ENCODE measurements around the gene APOD. TPM values are rescaled to one million over a fixed set of nuclear protein-coding genes. Genes with fewer than 3 reads are reported as not detected.
"Not testable (repeated sequence)": the region's sequence is repeated elsewhere in the genome, so short reads cannot be mapped to it uniquely, and the experiment has no call there.

The APOD gene
- total and polyA plus RNA-seq, 2 of the 4 experiments (the other 2 are of a cell fraction), result 0.36 TPM; not detected in 1

DNA sequence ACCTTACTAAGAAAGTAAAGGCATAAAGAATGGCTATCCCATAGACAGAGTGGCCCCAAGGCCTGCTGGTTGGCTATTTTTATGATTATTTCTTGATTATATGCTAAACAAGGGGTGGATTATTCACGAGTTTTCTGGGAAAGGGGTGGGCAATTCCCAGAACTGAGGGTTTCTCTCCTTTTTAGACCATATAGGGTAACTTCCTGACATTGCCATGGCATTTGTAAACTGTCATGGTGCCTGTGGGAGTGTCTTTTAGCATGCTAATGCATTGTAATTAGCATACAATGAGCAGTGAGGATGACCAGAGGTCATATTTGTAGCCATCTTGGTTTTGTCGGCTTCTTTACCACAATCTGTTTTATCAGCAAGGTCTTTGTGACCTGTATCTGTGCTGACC lies 18.0 kb upstream of the APOD start:
- H3K9me1 ChIP-seq (ENCODE audit: insufficient read depth, low read length); H3K79me1 ChIP-seq (ENCODE audit: low read depth in 1 of 2, low read length in 2 of 2); H3K4me3 ChIP-seq (ENCODE audit: insufficient read depth, low read depth, low read length); H3K9me3 ChIP-seq (ENCODE audit: control insufficient read depth, insufficient read depth, low read length); H2AFZ ChIP-seq (replicated peaks; ENCODE audit: low read length, poor library complexity); H3K14ac ChIP-seq (replicated peaks; ENCODE audit: low read depth, low read length); H4K8ac ChIP-seq (ENCODE audit: low read depth in 2 of 2, low read length in 2 of 2); H3K27ac ChIP-seq (ENCODE audit: insufficient read depth, low read length); H2AK5ac ChIP-seq (ENCODE audit: low read depth, low read length); H3K4ac ChIP-seq (ENCODE audit: low read depth, low read length); in situ Hi-C loops (cut with MboI; ENCODE audit: low sequenced_read_pairs); H4K5ac ChIP-seq (ENCODE audit: low read depth, low read length); H3K18ac ChIP-seq (ENCODE audit: low read depth, low read length); H2BK20ac ChIP-seq (ENCODE audit: low read depth, low read length); intact Hi-C loops (cut with micrococcal nuclease); H3K4me1 ChIP-seq (ENCODE audit: control insufficient read depth, insufficient read depth, low read length); H2BK15ac ChIP-seq (ENCODE audit: low read depth, low read length); H2AK9ac ChIP-seq (replicated peaks; ENCODE audit: low read depth, low read length, poor library complexity); H4K20me1 ChIP-seq (ENCODE audit: insufficient read depth, low read length); ATAC-seq (ENCODE audit: low read depth); DNase-seq; BruUV-seq (replicated peaks); POLR2A ChIA-PET (ENCODE audit: unreplicated experiment); H3K36me3 ChIP-seq (ENCODE audit: control insufficient read depth, insufficient read depth, low read length); H3K4me2 ChIP-seq (ENCODE audit: low read depth, low read length); H3K23ac ChIP-seq (ENCODE audit: low read depth, low read length); dilution Hi-C loops (cut with HindIII; ENCODE audit: low sequenced_read_pairs, unreplicated experiment); H2BK5ac ChIP-seq (ENCODE audit: low read depth, low read length, poor library complexity, severe bottlenecking); H4K91ac ChIP-seq (ENCODE audit: insufficient read depth, low read depth, low read length); H3K9ac ChIP-seq (ENCODE audit: low read depth, low read length); CTCF ChIA-PET; H2BK120ac ChIP-seq (ENCODE audit: low read depth, low read length); H3K56ac ChIP-seq (ENCODE audit: extremely low read depth, insufficient read depth, low read length): not testable (repeated sequence)
- no CpG with 5 or more reads among the region's 2 CpGs for WGBS, 2 experiments (ENCODE audit: extremely low coverage in 2 of 2, insufficient read length in 1 of 2)
- H3K27me3 ChIP-seq (ENCODE audit: control insufficient read depth, insufficient read depth, low read length), result peaks cover 11% of the 10 kb centered on the region

Data from IMR-90 (cell line).